Psoas muscle (tissue), 8 donors: ENCODE measurements around the gene AOX1. TPM values are rescaled to one million over a fixed set of nuclear protein-coding genes. Genes with fewer than 3 reads are reported as not detected.

Experiments
- ATAC-seq, 4 donors: fragments of 200-7000 bp; cut with Tn5 transposase; one replicate each; pipeline ENCODE4 v1.9.1; 2020; ENCODE audit warnings: moderate library complexity in 3 of 4, mild to moderate bottlenecking in 2 of 4
- DNase-seq, 2 donors: peaks; one replicate each; pipeline ENCODE4 v3.0.0-alpha.2; 2020
- H3K27ac ChIP-seq: fragments of 200-600 bp; one replicate; pipeline ENCODE4 v1.8.0; 2022
- H3K27me3 ChIP-seq, 3 donors: fragments of 200-600 bp in 1 of 3; one replicate each; pipeline versions ENCODE4 v1.6.1 to v1.8.0; 2013 to 2022; ENCODE audit warnings: low read length in 2 of 3, mild to moderate bottlenecking in 2 of 3, moderate library complexity in 1 of 3; ENCODE audit not compliant: insufficient read depth in 3 of 3
- H3K36me3 ChIP-seq, 2 donors: fragments of 200-600 bp in 1 of 2; one replicate each; pipeline versions ENCODE4 v1.6.1 to v1.8.0; 2013 to 2022; ENCODE audit warnings: low read depth in 1 of 2, mild to moderate bottlenecking in 1 of 2, moderate library complexity in 1 of 2; ENCODE audit not compliant: insufficient read depth in 1 of 2
- H3K4me1 ChIP-seq: fragments of 200-600 bp; one replicate; pipeline ENCODE4 v1.8.0; 2022
- H3K4me3 ChIP-seq: fragments of 200-600 bp; one replicate; pipeline ENCODE4 v1.8.0; 2022; ENCODE audit warnings: mild to moderate bottlenecking
- H3K9me3 ChIP-seq: fragments of 200-600 bp; one replicate; pipeline ENCODE4 v1.8.0; 2022
- WGBS, 3 donors: extraction: QIAGEN DNeasy Blood & Tissue Kit; methylation state at CpG; one replicate each; pipeline versions ENCODE4 v1.1.6 to v1.1.7; 2013; 5-methylcytosine and 5-hydroxymethylcytosine counted together
- intact Hi-C, 2 donors: fragments of 100-400 bp; cut with DNase I; formaldehyde crosslinking; loops; one replicate each; pipeline versions ENCODE4 v1.11.0 to v1.14.2; 2022
- polyA plus RNA-seq, 3 donors: library from polyadenylated mRNA; stranded (reverse); fragments of 200-250 nt; gene quantifications; one replicate each; pipeline ENCODE4 v1.2.3, GENCODE V29; 2013
- total RNA-seq, 4 donors: library from RNA; stranded (reverse); fragmentation: NEBNext Ultra II Directional in 2 of 4; extraction: Animal tissue kit (Norgen Biotek cat#: 25700) in 2 of 4; gene quantifications; one replicate each; pipeline versions ENCODE4 v1.2.1 to v1.2.4, GENCODE V29; 2021 to 2023
- TF ChIP-seq, protein P1 (sequence below): fragments of 200-600 bp; IDR thresholded peaks from one replicate; pipeline ENCODE4 v1.8.0; 2022; ENCODE audit warnings: antibody characterized with exemption
- donor health status: healthy with polysubstance abuse.
- donor health status: DM: no; HTN: no; CAD: no; lungs with moderate emphysema.
- donor health status: Bipolar disorder and iron deficiency.
- donor health status: healthy.
- donor health status: DM: yes; HTN: yes; CAD: no.
- donor health status: DM: no; HTN: no; CAD: no.
- donor health status: DM: no; HTN: no; CAD: no.
- donor health status: DM: yes; HTN: yes; CAD: no.

AOX1 gene
- total and polyA plus RNA-seq, 7 donors, result 4.2 to 17.0 (median 10.3) TPM

DNA sequence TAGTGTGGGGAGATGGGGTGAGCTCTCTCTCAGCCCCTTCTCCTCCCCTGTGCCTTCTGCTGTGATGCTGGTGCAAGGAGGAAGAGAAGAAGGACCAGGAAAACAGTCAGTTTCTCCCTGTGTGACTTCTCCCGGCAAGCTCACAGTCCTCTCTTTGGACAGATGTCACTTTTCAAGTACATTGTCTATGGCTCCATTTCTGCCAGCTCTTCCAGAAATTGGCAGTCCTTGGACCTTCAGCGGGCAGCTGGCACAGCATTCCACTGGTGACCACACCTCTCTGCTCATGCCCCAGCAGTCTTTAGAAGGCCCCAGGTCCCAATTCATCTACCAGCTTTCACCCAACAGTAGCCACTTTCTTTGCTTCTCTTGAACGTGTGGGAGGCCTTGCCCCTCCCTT, 63.9 kb downstream of the AOX1 start:
- peaks cover 0 to 2% (median 0%) of the 10 kb centered on the region in 3 donors for H3K27me3 ChIP-seq
- H3K4me3 ChIP-seq, result no peak overlapping the region
- intact Hi-C loops, result no loop called here
- ATAC-seq (no peak), DNase-seq (no peak)
- no peaks in the 10 kb centered on the region for H3K4me1 ChIP-seq
- no peak overlapping the region for H3K27ac ChIP-seq
- 29 to 33% (median 31%) methylated on average over 3 of the region's 3 CpGs for WGBS, 3 donors
- no peaks in the 10 kb centered on the region for H3K36me3 ChIP-seq
- TF ChIP-seq, protein P1, sequence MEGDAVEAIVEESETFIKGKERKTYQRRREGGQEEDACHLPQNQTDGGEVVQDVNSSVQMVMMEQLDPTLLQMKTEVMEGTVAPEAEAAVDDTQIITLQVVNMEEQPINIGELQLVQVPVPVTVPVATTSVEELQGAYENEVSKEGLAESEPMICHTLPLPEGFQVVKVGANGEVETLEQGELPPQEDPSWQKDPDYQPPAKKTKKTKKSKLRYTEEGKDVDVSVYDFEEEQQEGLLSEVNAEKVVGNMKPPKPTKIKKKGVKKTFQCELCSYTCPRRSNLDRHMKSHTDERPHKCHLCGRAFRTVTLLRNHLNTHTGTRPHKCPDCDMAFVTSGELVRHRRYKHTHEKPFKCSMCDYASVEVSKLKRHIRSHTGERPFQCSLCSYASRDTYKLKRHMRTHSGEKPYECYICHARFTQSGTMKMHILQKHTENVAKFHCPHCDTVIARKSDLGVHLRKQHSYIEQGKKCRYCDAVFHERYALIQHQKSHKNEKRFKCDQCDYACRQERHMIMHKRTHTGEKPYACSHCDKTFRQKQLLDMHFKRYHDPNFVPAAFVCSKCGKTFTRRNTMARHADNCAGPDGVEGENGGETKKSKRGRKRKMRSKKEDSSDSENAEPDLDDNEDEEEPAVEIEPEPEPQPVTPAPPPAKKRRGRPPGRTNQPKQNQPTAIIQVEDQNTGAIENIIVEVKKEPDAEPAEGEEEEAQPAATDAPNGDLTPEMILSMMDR, result no peak
- no peaks in the 10 kb centered on the region for H3K9me3 ChIP-seq

DNA sequence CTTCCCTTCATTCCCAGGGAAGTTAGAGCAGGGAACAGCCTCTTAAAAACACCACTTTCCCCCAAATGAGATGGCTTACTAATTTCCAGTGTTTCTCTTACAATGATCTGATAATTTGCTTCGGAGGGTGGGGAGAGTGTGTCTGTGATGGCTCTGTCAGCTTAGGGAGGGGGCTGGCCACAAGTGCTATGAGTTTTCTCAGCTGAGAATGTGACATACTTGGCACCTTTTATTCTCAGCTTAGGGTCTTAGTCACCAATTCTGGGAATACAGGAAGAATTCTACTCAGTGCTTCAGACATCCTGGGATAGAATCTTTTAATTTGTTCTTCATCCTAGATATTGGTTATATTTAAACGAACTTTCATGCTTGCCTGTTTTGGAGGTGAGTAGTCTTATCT, 64.4 kb downstream of the AOX1 start:
- no peak overlapping the region for H3K4me3 ChIP-seq
- TF ChIP-seq, protein P1, result no peak
- ATAC-seq, result no peak
- H3K36me3 ChIP-seq, result no peaks in the 10 kb centered on the region
- no peak overlapping the region for H3K27ac ChIP-seq
- H3K27me3 ChIP-seq, result peaks cover 0 to 2% (median 0%) of the 10 kb centered on the region in 3 donors
- no peaks in the 10 kb centered on the region for H3K4me1 ChIP-seq
- no peak for DNase-seq
- WGBS, 3 donors, result 74 to 79% (median 77%) methylated on average over 2 of the region's 2 CpGs
- intact Hi-C loops, result no loop called here
- H3K9me3 ChIP-seq, result no peaks in the 10 kb centered on the region

DNA sequence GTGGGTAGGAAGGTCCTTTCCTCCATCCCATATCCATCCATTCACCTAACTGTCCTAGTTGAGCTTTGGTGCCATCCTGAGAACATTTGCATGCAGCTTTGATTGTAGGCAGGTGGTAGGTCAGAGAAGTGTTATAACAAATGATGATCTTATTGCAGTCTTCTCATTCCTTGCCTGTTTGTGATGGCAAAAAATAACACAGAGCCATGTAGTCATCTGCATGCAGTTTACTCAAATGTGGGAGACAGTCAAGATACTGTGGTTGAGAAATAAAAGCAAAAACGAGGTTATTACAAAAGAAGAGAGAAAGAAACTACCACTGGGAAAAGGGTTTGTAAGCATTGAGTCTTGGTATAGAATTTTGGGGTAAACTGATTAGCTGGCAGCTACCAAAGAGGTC, 66.3 kb downstream of the AOX1 start:
- no peak for DNase-seq
- no peak overlapping the region for H3K4me3 ChIP-seq
- ATAC-seq, result no peak
- 39 to 76% (median 64%) methylated on average over 1 of the region's 1 CpG for WGBS, 3 donors
- intact Hi-C loops, result no loop called here
- no peak overlapping the region for H3K27ac ChIP-seq
- TF ChIP-seq, protein P1, result no peak
- peaks cover 0 to 2% (median 0%) of the 10 kb centered on the region in 3 donors for H3K27me3 ChIP-seq
- no peaks in the 10 kb centered on the region for H3K4me1 ChIP-seq
- H3K36me3 ChIP-seq, result no peaks in the 10 kb centered on the region
- H3K9me3 ChIP-seq, result no peaks in the 10 kb centered on the region

DNA sequence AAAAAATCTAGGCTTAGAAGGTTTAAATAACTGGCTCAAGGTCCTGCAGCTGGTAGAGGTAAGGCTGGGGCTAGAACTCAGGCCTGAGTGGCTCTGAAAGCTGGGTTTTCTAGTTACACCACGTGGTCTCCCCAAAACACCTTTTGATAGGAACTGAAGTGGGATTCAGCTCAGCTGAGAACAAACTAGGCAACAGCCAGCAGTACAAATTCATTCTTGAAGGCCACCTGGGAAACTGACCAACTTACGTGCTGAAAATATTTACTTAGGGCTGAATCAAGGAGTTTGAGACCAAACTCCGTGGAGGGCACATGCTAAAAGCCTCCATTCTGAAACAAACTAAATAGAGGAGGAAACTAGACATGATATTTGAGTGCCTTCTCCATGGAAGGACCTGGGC, 67.2 kb downstream of the AOX1 start:
- Histone ChIP-seq H3K4me1 (no peaks in the 10 kb centered on the region), H3K9me3 (no peaks in the 10 kb centered on the region), H3K4me3 (no peak overlapping the region), H3K27ac (no peak overlapping the region), H3K36me3 (no peaks in the 10 kb centered on the region), H3K27me3 (peaks cover 0 to 2% (median 0%) of the 10 kb centered on the region in 3 donors)
- TF ChIP-seq, protein P1, result no peak
- no peak for DNase-seq
- WGBS, 3 donors, result 78 to 83% (median 81%) methylated on average over 3 of the region's 3 CpGs
- intact Hi-C loops, result no loop called here
- ATAC-seq, result no peak

DNA sequence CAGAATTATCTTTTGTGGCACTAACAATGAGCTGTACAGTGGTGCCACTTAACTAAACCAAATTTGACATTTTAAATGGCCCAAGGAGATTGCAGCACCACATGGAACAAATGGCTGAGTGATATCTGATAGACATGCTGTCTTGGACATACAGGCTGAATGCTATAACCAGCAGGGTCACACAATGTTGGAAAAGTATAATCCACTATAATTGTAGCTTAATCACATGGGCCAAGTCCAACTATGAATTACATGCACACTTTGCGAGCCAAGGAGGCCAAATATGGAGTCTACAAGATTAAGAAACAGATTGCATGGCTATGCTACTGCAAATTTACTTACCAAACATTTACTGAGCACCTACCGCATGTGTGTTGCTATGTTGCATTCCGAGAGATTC, 69.0 kb downstream of the AOX1 start:
- no peaks in the 10 kb centered on the region for H3K4me1 ChIP-seq
- no peak overlapping the region for H3K4me3 ChIP-seq
- no peaks in the 10 kb centered on the region for H3K36me3 ChIP-seq
- no peak for ATAC-seq
- no peak for DNase-seq
- intact Hi-C loops, result no loop called here
- 82 to 89% (median 82%) methylated on average over 3 of the region's 3 CpGs for WGBS, 3 donors
- no peak overlapping the region for H3K27ac ChIP-seq
- H3K27me3 ChIP-seq, result peaks cover 0 to 2% (median 0%) of the 10 kb centered on the region in 3 donors
- no peaks in the 10 kb centered on the region for H3K9me3 ChIP-seq
- TF ChIP-seq, protein P1, result no peak
